GM21786 (cell line): ENCODE results near the gene SOX8.

Experiments
- ATAC-seq: cut with Tn5 transposase; IDR thresholded peaks from one replicate; pipeline ENCODE4 v1.9.1; 2021; ENCODE audit not compliant: unreplicated experiment

SOX8 gene

DNA sequence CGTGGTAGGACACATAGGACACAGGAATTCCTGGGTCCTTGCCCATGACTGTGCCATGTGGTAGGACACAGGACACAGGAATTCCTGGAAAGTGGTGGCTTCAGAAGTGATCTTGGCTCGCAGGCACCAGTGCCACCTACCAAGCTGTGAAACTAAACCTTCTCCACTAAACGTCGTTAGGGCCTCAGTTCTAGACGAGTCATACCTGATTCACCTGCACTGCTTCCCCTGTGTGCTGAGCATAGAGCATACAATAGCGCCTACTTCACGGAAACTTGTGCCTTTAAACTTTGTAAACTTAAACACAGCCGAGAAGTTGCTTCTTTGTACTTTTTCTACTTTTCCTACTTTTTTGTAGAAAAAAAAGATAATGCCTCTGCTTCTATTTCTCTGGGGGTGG is 4.8 kb downstream of the SOX8 start:
- ATAC-seq = no peak

DNA sequence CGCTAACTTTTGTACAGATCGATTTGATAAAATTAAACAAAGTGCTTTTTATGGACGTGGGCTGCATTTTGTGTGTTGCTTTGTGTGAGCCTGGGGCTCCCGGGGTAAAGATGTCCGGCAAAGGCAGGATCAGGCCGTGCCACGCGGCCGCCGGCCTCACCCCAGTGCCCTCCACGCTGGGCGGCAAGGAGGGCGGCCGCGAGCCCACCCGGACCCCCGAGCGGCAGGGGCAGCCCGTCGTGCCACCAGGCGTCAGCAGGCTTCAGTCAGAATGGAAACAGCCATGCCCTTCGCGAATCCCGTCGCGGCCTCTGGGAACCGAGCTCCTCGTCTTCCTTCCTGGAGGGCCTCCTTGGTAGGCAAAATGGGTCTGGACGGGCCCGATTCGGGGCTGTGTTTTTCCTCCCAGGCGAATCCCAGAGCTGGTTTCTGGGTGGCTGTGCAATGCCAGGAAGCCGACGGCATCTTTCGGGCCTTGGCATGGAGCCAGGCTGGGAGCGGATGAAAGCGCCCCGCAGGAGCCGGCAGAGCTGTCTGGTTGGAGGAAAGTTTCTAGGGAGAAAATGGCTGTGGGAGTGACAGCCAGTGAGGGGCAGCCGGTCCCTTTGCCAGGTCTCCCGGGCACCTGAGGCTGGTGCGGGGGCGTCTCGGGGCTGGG is 5.5 kb downstream of the SOX8 start:
- no peak for ATAC-seq

DNA sequence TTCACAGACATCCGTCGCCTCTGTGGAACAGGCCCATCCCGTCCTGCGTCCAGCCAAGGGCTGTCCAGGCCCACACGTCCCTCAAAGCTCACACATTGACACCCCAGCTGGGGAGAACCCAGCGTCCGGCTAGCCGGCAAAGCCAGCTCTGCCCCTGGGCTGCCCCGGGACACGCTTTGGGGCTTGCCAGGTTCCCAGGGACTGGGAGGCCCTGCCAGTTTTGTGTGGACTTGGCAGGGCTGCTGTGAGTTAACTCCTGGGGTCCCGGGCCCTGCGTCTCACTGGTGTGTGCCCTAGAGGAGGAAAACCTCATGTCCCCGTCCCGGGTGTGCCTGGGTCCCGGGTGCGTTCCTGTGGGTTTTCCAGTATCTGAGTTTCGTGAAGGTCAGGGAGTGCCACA is 6.3 kb downstream of the SOX8 start:
- ATAC-seq = no peak

DNA sequence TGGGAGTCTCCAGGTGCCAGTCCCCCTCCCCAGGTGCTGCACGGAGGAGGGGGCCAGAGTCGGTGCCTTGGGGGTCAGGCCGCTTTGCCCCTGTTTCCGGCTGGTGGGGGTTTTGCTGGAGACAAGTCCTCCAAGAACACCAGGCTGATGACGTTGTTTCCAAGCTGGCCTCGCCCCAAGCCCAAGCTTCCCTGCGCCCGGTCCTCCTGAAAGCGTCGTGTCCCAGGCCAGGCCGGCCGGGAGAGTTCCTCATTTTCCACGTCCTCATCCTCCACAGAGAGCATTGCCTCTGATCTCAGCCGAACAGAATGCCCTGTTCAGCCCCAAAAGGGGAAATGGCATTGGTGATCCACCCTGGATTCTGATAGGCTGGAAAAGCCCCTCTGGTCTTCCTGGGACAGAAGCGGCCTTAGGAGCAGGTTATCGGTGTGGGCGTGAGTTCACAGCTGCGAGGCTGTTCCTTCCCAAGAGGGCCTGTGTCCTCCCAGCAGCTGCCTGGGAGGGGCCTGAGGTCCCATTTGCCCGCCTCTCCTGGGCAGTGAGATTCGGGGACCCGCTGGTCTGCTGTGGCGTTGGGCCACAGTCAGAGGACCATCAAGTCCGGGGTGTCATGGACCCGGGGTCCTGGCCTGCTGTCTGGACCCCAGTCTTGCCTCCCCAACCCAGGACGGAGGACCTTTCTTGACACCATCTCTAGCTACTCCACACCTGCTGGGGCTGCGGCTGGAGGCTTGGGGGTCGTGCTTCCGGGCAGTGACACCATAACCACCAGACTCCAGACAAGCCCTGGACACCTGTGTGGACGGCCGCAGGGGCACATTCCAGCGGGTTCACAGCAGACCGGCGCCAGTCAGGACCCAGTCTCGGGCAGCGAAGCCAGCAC is 7.1 kb downstream of the SOX8 start:
- no peak for ATAC-seq

GRCh38 chr16:989354-989814 is 7.8 kb downstream of the SOX8 start:
- no peak for ATAC-seq

DNA sequence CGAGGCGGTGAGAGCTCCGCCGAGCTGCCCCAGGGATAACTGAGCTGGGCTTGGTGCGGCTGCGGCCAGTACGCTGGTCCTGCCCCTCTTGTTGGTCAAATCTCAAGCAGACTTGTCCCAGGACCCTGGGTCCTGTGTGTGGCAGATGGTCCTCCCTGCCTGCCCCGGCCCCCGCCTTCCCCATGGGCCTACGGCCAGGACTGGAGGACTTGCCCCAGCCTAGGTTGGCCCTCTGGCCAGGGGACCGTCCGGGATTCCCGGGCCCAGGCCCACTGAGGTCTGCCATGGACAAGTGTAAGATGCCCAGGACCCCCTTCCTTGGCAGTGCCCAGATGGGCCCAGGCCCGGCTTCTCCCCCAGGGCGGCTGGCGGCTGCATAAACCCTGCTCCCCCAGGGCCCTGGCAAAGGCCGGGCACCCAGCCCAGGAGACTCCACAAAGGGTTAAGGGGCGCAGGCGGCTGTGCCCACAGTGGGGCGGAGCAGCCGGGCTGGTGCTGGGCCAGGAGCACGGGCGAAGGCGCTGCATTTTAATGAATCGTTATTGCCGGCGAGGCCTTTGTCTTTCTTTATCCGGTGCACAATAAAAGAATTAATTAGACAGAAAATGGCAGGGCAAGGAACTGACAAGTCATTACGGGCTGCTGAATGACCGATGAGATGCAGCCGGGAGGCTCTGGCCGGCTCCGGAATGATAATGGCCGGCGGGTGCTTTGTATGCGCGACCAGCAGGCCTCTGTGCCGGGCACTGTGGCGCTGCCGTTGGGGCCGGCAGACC is 9.1 kb downstream of the SOX8 start:
- no peak for ATAC-seq

DNA sequence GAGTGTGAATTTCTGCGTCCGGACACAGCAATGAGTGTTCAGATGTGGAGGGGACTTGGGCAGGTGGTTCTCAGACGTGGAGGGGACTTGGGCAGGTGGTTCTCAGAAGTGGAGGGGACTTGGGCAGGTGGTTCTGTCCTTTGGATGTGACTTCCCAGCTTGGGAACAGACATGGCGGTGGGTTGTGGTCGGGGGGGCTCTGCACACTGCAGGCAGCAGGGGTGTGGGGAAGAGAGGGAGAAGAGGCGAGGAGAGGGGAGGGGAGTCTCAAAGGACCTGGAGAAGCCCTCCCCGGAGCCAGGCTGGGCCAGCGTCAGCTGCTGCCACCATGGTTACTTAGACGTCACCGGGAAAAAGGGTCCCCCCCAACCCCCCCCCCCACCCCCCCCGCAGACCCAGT is 9.8 kb downstream of the SOX8 start:
- ATAC-seq = no peak

GRCh38 chr16:991773-992172 is 10.2 kb downstream of the SOX8 start:
- no peak for ATAC-seq

DNA sequence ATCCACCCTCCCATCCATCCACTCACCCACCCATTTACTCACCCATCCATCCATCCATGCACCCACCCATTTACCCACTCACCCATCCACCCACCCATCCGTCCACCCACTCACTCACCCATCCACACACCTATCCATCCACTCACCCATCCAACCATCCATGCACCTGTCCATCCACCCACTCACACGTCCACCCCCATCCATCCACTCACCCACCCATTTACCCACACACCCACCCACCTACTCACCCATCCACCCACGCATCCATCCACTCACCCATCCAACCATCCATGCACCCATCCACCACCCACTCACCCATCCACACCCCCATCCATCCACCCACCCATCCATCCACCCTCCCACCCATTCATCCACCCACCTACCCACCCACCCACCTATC is 12.2 kb downstream of the SOX8 start:
- ATAC-seq = no peak

DNA sequence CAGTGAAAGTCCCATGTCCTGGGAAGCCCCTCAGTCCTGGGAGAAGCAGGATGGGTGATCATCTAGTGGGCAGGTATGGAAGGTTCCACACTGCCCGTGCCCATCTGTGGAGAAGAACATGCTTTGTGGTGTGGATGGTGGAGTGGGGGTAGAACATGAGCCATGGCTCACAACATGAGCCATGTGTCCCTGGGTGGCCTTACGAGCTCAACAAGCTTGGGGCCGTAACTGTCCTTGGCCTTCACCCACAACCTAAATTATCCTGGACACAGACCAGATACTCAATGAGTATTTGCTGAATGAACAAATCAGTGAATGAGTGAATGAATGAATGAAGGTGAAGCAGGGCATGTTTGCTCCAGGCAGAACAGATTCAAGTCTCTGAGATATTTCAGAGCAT is 13.5 kb downstream of the SOX8 start:
- ATAC-seq = no peak

DNA sequence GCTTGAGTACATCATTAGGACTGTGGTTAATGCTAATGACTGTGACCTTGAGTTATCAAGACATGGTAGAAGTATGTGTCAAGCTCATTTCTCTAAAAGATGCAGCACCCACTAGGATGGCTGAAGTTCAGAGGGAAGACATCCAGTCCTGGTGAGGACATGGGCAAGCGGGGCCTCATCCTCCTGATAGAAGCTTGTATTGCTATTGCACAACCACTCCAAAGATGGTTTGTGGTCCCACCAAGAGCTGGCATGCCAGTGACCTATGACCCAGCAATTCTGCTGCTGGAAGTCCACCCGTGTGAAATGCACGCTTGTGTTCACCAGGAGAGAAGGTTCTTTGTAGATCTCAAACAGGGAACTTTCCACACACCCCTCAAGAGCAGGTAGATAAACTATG is 14.2 kb downstream of the SOX8 start:
- no peak for ATAC-seq

GRCh38 chr16:996681-997080 is 15.1 kb downstream of the SOX8 start:
- no peak for ATAC-seq

DNA sequence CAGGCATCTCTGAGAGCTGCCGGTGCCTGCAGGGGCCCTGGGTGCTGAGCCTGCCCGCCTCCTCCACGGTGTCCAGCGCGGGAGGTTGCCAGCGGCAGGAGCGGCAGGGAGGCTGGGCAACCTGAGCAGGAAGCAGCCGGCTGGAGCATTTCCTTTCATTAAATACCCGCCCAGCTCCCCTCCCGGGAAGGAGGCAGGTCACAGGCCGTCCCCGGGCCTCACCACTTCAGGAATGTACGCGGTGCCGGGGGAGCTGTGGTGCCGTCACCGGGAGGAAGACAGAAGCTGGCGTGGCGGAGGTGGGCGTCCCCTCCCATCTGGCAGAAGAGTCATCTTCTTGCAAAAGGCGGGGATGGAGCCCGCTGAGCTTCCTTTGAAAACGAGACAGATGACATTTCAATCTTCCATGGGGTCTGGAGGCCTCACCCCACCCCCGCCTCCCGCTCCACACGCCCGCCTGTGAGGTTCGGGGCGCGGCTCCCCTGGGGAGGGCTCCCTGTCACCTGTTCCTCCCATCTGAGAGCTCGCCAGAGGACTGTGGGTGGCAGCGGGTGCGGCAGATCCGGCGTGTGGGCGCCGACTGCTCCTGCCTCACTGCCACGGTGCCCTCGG is 16.0 kb downstream of the SOX8 start:
- no peak for ATAC-seq

DNA sequence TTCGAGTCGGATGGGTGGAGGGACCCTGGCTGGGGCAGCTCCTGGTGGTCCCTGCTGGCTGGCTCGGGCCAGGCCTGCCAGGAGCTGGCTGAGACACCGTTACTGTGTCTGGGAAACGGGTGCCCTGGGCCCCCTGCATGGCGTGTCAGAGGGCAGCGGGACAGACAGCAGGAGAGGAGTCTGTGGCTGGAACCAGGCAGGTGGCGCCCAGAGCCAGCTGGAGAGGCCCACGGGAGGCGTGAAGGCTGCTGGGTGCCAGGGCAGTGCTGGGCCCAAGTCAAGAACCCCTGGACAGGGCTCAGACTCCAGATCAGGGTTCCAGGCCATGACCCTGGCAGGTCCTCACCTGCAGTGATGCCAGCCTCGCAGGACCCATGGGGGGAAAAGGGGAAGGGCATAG is 16.6 kb downstream of the SOX8 start:
- no peak for ATAC-seq

DNA sequence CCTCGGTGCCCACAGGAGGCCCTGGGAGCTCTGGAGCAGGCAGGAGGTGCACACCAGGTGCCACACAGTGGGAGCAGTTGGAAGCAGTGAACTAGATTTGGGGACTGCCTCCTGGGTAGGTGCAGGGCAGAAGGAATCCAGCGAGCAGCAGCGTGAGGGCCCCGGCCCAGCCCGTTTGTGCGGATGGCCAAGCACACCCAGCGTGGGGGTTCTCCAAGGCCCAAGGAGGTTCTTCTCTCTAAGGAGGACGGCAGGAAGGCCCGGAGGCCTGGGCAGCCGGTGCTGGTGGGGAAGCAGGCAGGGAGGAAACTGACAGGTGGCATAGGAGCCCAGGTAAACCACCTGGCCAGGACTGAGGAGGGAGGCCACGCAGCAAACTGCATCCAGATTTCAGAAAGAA is 17.0 kb downstream of the SOX8 start:
- no peak for ATAC-seq

DNA sequence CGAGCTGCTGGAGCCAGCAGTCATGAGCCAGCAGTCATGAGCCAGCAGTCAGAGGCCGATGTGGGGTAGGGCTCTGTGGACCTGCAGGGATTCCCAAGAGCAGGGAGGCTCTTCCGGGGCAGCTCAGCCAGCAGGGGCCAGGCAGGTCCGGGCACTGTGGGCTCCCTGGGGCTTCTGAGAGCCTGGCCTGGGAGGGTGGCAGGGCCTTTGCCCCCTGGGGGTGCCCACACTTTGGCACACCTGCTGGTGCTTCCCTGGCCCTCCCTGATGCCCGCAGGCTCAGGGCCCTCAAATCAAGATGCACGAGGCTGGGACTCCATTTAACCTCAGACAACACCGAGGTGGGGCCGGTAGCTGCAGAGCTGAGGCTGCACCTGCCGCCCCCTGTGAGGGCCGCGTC is 18.1 kb downstream of the SOX8 start:
- ATAC-seq = no peak

GRCh38 chr16:1000608-1001007 is 19.0 kb downstream of the SOX8 start:
- no peak for ATAC-seq

GRCh38 chr16:1001096-1001495 is 19.5 kb downstream of the SOX8 start:
- ATAC-seq = no peak

- ATAC-seq = no peak
These were observed 21.0 kb downstream of the SOX8 start for GRCh38 chr16:1002399-1003166.
